ENCODE measurements around the gene IQSEC3.
"Not testable (repeated sequence)": the region's sequence is repeated elsewhere in the genome, so short reads cannot be mapped to it uniquely, and the experiment has no call there.

IQSEC3 gene

GRCh38 chr12:184811-185575, 118.4 kb downstream of the IQSEC3 start:
- no peak for DNase-seq

- no peak for DNase-seq
Observed at GRCh38 chr12:185576-185955, 119.0 kb downstream of the IQSEC3 start.

GRCh38 chr12:186006-186625, 119.5 kb downstream of the IQSEC3 start:
- DNase-seq = no peak

- not testable (repeated sequence) for DNase-seq
Observed at GRCh38 chr12:187986-188909, 121.7 kb downstream of the IQSEC3 start.

- no peak for DNase-seq
Observed at GRCh38 chr12:188910-189621, 122.5 kb downstream of the IQSEC3 start.

- no peak for DNase-seq
Observed at GRCh38 chr12:189622-189962, 123.0 kb downstream of the IQSEC3 start.

GRCh38 chr12:190881-191280, 124.3 kb downstream of the IQSEC3 start:
- DNase-seq = no peak

GRCh38 chr12:191541-191940, 125.0 kb downstream of the IQSEC3 start:
- no peak for DNase-seq

GRCh38 chr12:193261-193660, 126.7 kb downstream of the IQSEC3 start:
- no peak for DNase-seq

- no peak for DNase-seq
Observed at GRCh38 chr12:194276-194675, 127.7 kb downstream of the IQSEC3 start.

- no peak for DNase-seq
Observed at GRCh38 chr12:195156-195555, 128.6 kb downstream of the IQSEC3 start.

- DNase-seq = no peak
Observed at GRCh38 chr12:195951-196350, 129.4 kb downstream of the IQSEC3 start.

- no peak for DNase-seq
Observed at GRCh38 chr12:196436-196835, 129.9 kb downstream of the IQSEC3 start.

- no peak for DNase-seq
Observed at GRCh38 chr12:197347-197746, 130.8 kb downstream of the IQSEC3 start.

- DNase-seq = no peak
Observed at GRCh38 chr12:197911-198695, 131.5 kb downstream of the IQSEC3 start.

GRCh38 chr12:198705-199104, 132.1 kb downstream of the IQSEC3 start:
- no peak for DNase-seq

GRCh38 chr12:201361-201760, 134.8 kb downstream of the IQSEC3 start:
- no peak for DNase-seq

GRCh38 chr12:202081-202731, 135.6 kb downstream of the IQSEC3 start:
- DNase-seq = no peak

GRCh38 chr12:203074-203461, 136.5 kb downstream of the IQSEC3 start:
- DNase-seq = no peak

- DNase-seq = no peak
Observed at GRCh38 chr12:203462-204260, 137.1 kb downstream of the IQSEC3 start.

- DNase-seq = no peak
Observed at GRCh38 chr12:204261-204678, 137.7 kb downstream of the IQSEC3 start.

Measured in KG1 (cell line).